ENCODE results near the gene ADGRL2.

Gene ADGRL2

GRCh38 chr1:81834268-81834667, 33.5 kb downstream of the ADGRL2 start:
- no peak for TF ChIP-seq CTCF (IDR thresholded peaks at IDR 0.05; ENCODE audit: low read depth, low read length, missing control alignments)
- no peaks in the 10 kb centered on the region for H3K27me3 ChIP-seq (replicated peaks)
- H3K36me3 ChIP-seq (replicated peaks): no peaks in the 10 kb centered on the region
- no peak overlapping the region for H3K27ac ChIP-seq
- in situ Hi-C loops (cut with HindIII; ENCODE audit: low pct_ligation_motif_present, low sequenced_read_pairs): no loop called here
- DNase-seq: no peak
- no peak overlapping the region for H3K4me3 ChIP-seq (ENCODE audit: low read depth, low read length)

- TF ChIP-seq CTCF (IDR thresholded peaks at IDR 0.05; ENCODE audit: low read depth, low read length, missing control alignments): no peak
- in situ Hi-C loops (cut with HindIII; ENCODE audit: low pct_ligation_motif_present, low sequenced_read_pairs): no loop called here
- Histone ChIP-seq H3K27me3 (replicated peaks) (no peaks in the 10 kb centered on the region), H3K27ac (no peak overlapping the region), H3K4me3 (ENCODE audit: low read depth, low read length) (no peak overlapping the region), H3K36me3 (replicated peaks) (no peaks in the 10 kb centered on the region)
- DNase-seq: peak; percentile 3
These were observed 34.4 kb downstream of the ADGRL2 start for GRCh38 chr1:81834921-81835698.

- in situ Hi-C loops (cut with HindIII; ENCODE audit: low pct_ligation_motif_present, low sequenced_read_pairs): no loop called here
- no peak for TF ChIP-seq CTCF (IDR thresholded peaks at IDR 0.05; ENCODE audit: low read depth, low read length, missing control alignments)
- no peak for DNase-seq
- Histone ChIP-seq H3K36me3 (replicated peaks) (no peaks in the 10 kb centered on the region), H3K4me3 (ENCODE audit: low read depth, low read length) (no peak overlapping the region), H3K27ac (no peak overlapping the region), H3K27me3 (replicated peaks) (no peaks in the 10 kb centered on the region)
These were observed 35.4 kb downstream of the ADGRL2 start for GRCh38 chr1:81836007-81836626.

- Histone ChIP-seq H3K4me3 (ENCODE audit: low read depth, low read length) (no peak overlapping the region), H3K36me3 (replicated peaks) (no peaks in the 10 kb centered on the region), H3K27me3 (replicated peaks) (no peaks in the 10 kb centered on the region), H3K27ac (no peak overlapping the region)
- no peak for TF ChIP-seq CTCF (IDR thresholded peaks at IDR 0.05; ENCODE audit: low read depth, low read length, missing control alignments)
- DNase-seq: no peak
- in situ Hi-C loops (cut with HindIII; ENCODE audit: low pct_ligation_motif_present, low sequenced_read_pairs): no loop called here
These were observed 38.0 kb downstream of the ADGRL2 start for GRCh38 chr1:81838600-81839218.

GRCh38 chr1:81840805-81841204, 40.1 kb downstream of the ADGRL2 start:
- in situ Hi-C loops (cut with HindIII; ENCODE audit: low pct_ligation_motif_present, low sequenced_read_pairs): no loop called here
- no peaks in the 10 kb centered on the region for H3K27me3 ChIP-seq (replicated peaks)
- TF ChIP-seq CTCF (IDR thresholded peaks at IDR 0.05; ENCODE audit: low read depth, low read length, missing control alignments): no peak
- H3K4me3 ChIP-seq (ENCODE audit: low read depth, low read length): no peak overlapping the region
- no peaks in the 10 kb centered on the region for H3K36me3 ChIP-seq (replicated peaks)
- no peak overlapping the region for H3K27ac ChIP-seq
- DNase-seq: no peak

All from brain microvascular endothelial cell (primary cell).